Testis (tissue), 3 donors: ENCODE results near the gene ICAM1. TPM values are rescaled to one million over a fixed set of nuclear protein-coding genes. Genes with fewer than 3 reads are reported as not detected.

Experiments used
- DNase-seq: peaks from one replicate; pipeline ENCODE4 v3.0.0-alpha.2; 2019
- H3K27ac ChIP-seq, 2 donors: fragments of 200-600 bp; sonication (generic); one replicate each; pipeline ENCODE4 v1.5.1; 2019
- H3K27me3 ChIP-seq: fragments of 200-600 bp; sonication (generic); one replicate; pipeline ENCODE4 v1.5.1; 2019
- H3K36me3 ChIP-seq: fragments of 200-600 bp; sonication (generic); one replicate; pipeline ENCODE4 v1.5.1; 2017; ENCODE audit warnings: low read depth; ENCODE audit errors: missing control alignments
- H3K4me1 ChIP-seq: fragments of 200-600 bp; sonication (generic); one replicate; pipeline ENCODE4 v1.5.1; 2019
- H3K4me3 ChIP-seq, 2 donors: fragments of 200-600 bp; sonication (generic); one replicate each; pipeline ENCODE4 v1.5.1; 2017 to 2019
- H3K9me3 ChIP-seq: fragments of 200-600 bp; sonication (generic); one replicate; pipeline ENCODE4 v1.5.1; 2017
- CTCF ChIP-seq, 3 experiments: fragments of 450-650 bp in 2 of 3; fragments of 200-600 bp in 1 of 3; sonication (generic) in 1 of 3; IDR thresholded peaks; one replicate each; pipeline ENCODE4 v1.5.1; 2016 to 2019; ENCODE audit warnings: antibody characterized with exemption in 3 of 3, mild to moderate bottlenecking in 2 of 3, moderate library complexity in 1 of 3
- POLR2A ChIP-seq: fragments of 450-650 bp; IDR thresholded peaks from one replicate; pipeline ENCODE4 v1.6.1; 2017; ENCODE audit warnings: antibody characterized with exemption, mild to moderate bottlenecking, moderate library complexity
- WGBS, 2 donors: methylation state at CpG; one replicate each; pipeline ENCODE4 v1.1.5; 2018; 5-methylcytosine and 5-hydroxymethylcytosine counted together
- intact Hi-C: fragments of 100-400 bp; cut with DNase I; formaldehyde crosslinking; loops from one replicate; pipeline ENCODE4 v1.15.1; 2023; ENCODE audit warnings: low total_unique reads
- polyA plus RNA-seq: library from polyadenylated mRNA; stranded (reverse); fragments of 350-450 nt; fragmentation: Illumina TruSeq; extraction: RNeasy Lipid Tissue Mini Kit (QIAGEN cat#74804); gene quantifications from one replicate; pipeline ENCODE4 v1.2.3, GENCODE V29; 2014; ENCODE audit warnings: low read depth, low replicate concordance; ENCODE audit not compliant: insufficient read depth
- total RNA-seq, 2 donors: library from RNA; depleted of rRNA; stranded (reverse); fragments of >200 nt; gene quantifications; one replicate each; pipeline ENCODE4 v1.2.3, GENCODE V29; 2016

The ICAM1 gene
- total and polyA plus RNA-seq, 3 donors from 2014 or later, result 10.1 to 18.0 (median 14.3) TPM

DNA sequence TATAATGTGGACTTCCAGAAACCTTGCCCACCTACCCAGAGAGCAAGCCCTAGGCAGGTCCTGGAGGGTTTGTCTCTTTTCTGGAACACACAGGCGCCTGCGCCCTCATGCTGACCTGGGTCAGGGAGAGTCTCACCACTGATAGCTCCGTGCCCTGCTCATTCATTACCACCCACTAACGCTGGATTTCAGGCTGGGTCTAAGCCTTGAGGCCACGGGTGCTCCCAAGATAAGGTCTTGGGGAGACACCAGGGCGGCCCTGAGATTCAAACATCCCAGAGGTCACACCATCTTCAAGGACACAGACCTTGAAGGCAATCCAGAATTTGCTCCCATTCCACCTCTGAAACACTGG is 44.9 kb upstream of the ICAM1 start:
- Histone ChIP-seq H3K9me3 (no peaks in the 10 kb centered on the region), H3K27ac (peak overlapping the region; percentile 84 to 87), H3K4me3 (no peak overlapping the region), H3K36me3 (no peaks in the 10 kb centered on the region), H3K4me1 (peaks cover 36% of the 10 kb centered on the region), H3K27me3 (no peaks in the 10 kb centered on the region)
- 44% methylated on average over 6 of the region's 6 CpGs; no CpG with 5 or more reads in 1 of the 2 donors for whole genome bisulfite sequencing, 2 donors
- DNase-seq, result peak; percentile 57
- intact Hi-C loops, result no loop called here
- TF ChIP-seq CTCF (IDR thresholded peaks at IDR 0.05), result no peak
- no peak for TF ChIP-seq POLR2A

DNA sequence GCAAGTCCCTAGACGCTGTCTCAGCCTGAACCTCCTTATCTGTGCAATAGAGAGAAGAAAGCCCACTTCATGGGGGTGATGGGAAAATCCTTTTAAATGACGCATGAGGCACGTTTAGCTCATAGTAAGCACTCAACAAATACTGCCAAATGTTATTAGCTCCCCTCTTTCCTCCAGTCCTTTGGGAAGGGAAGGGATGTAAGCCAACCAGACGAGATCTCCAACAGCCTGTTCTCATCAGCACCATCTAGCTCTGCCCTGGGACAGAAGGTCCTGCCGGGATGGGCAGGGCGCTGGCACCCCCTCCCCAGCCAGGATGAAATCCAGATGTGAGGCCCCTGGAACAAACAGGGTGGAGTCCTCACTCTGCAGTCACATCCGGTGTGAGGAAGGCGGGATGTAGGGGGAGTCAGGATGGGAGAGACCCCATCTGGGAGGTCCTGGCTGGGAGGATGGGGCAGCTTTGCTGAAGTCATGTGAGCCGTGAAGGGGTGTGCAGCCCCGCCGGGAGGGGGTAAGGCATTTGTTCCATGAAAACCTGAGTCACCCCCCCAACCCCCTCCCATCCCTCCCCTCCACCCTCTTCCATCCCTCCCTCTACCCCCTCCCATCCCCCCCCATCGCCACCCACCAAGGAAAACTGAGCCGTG is 44.4 kb upstream of the ICAM1 start:
- H3K4me1 ChIP-seq, result peaks cover 36% of the 10 kb centered on the region
- peak; percentile 76 for DNase-seq
- 19 to 41% methylated on average over 9 to 13 of the region's 13 CpGs for WGBS, 2 donors
- no peaks in the 10 kb centered on the region for H3K36me3 ChIP-seq
- peak overlapping the region; percentile 84 to 87 for H3K27ac ChIP-seq
- no peak for TF ChIP-seq CTCF (IDR thresholded peaks at IDR 0.05)
- no peak for TF ChIP-seq POLR2A
- no peaks in the 10 kb centered on the region for H3K27me3 ChIP-seq
- intact Hi-C loops, result no loop called here
- H3K9me3 ChIP-seq, result no peaks in the 10 kb centered on the region
- no peak overlapping the region for H3K4me3 ChIP-seq

GRCh38 chr19:10227026-10227971 is 43.6 kb upstream of the ICAM1 start:
- intact Hi-C loops, result no loop called here
- Histone ChIP-seq H3K9me3 (no peaks in the 10 kb centered on the region), H3K27ac (peak overlapping the region; percentile 84 to 87), H3K4me3 (peak overlapping the region in 1 of 2 donors; percentile 26), H3K36me3 (no peaks in the 10 kb centered on the region), H3K4me1 (peaks cover 36% of the 10 kb centered on the region), H3K27me3 (no peaks in the 10 kb centered on the region)
- WGBS, 2 donors, result 30 to 40% methylated on average over 9 to 28 of the region's 28 CpGs
- DNase-seq, result peak; percentile 84
- no peak for TF ChIP-seq POLR2A
- peak in 1 of 3 experiments; percentile 15 for TF ChIP-seq CTCF (IDR thresholded peaks at IDR 0.05)

DNA sequence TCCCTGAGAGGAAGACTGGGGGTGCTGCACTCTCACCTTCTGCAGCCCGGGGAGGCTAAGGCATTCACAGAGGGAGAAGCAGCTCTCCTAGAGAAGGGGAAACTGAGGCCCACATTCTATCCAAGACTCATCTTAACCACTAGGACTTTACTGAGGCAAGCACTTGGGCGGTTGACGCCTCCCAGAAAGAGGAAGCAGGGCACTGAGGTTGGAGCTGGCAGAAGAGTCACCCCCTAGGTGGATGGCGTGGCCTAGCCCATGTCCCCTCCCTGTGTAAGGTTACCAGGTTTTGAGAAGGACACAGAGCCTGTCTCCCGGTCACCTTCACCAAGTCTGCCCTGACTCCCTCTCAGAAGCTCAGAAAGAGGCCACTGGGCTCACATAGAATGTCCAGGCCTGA is 42.5 kb upstream of the ICAM1 start:
- H3K4me3 ChIP-seq, result no peak overlapping the region
- no peak for TF ChIP-seq CTCF (IDR thresholded peaks at IDR 0.05)
- no peak for TF ChIP-seq POLR2A
- H3K27me3 ChIP-seq, result no peaks in the 10 kb centered on the region
- 83 to 85% methylated on average over 5 of the region's 5 CpGs for WGBS, 2 donors
- peaks cover 36% of the 10 kb centered on the region for H3K4me1 ChIP-seq
- no peak for DNase-seq
- no peaks in the 10 kb centered on the region for H3K9me3 ChIP-seq
- H3K36me3 ChIP-seq, result no peaks in the 10 kb centered on the region
- intact Hi-C loops, result no loop called here
- H3K27ac ChIP-seq, result peak overlapping the region; percentile 13 to 87
